GM19351 (cell line): ENCODE data around the gene LITAF.
"Not testable (repeated sequence)": the region's sequence is repeated elsewhere in the genome, so short reads cannot be mapped to it uniquely, and the experiment has no call there.

ENCODE experiments used
- ATAC-seq: cut with Tn5 transposase; IDR thresholded peaks from one replicate; pipeline ENCODE4 v1.9.1; 2021; ENCODE audit warnings: mild to moderate bottlenecking, moderate library complexity; ENCODE audit not compliant: unreplicated experiment

LITAF gene

GRCh38 chr16:11601911-11602310, 15.2 kb upstream of the LITAF start:
- no peak for ATAC-seq

GRCh38 chr16:11601425-11601824, 14.7 kb upstream of the LITAF start:
- ATAC-seq, result no peak

- ATAC-seq, result no peak
Measured at GRCh38 chr16:11599579-11599978, 12.9 kb upstream of the LITAF start.

GRCh38 chr16:11597235-11598095, 10.7 kb upstream of the LITAF start:
- no peak for ATAC-seq

GRCh38 chr16:11596572-11597226, 10.0 kb upstream of the LITAF start:
- no peak for ATAC-seq

GRCh38 chr16:11593581-11593980, 6.9 kb upstream of the LITAF start:
- ATAC-seq, result no peak

GRCh38 chr16:11593076-11593475, 6.4 kb upstream of the LITAF start:
- not testable (repeated sequence) for ATAC-seq

- ATAC-seq, result not testable (repeated sequence)
Measured at GRCh38 chr16:11591630-11592029, 4.9 kb upstream of the LITAF start.

GRCh38 chr16:11589198-11589550, 2.5 kb upstream of the LITAF start:
- ATAC-seq, result no peak

- no peak for ATAC-seq
Measured at GRCh38 chr16:11588321-11589197, 1.8 kb upstream of the LITAF start.

GRCh38 chr16:11587643-11588247, 1.0 kb upstream of the LITAF start:
- ATAC-seq, result no peak

GRCh38 chr16:11586378-11586855, 302 bp downstream of the LITAF start:
- ATAC-seq, result peak; percentile 17

GRCh38 chr16:11585460-11586377, 1.0 kb downstream of the LITAF start:
- no peak for ATAC-seq

- ATAC-seq, result no peak
Measured at GRCh38 chr16:11583889-11584565, 2.7 kb downstream of the LITAF start.

- no peak for ATAC-seq
Measured at GRCh38 chr16:11583166-11583565, 3.6 kb downstream of the LITAF start.

- ATAC-seq, result no peak
Measured at GRCh38 chr16:11582157-11582814, 4.4 kb downstream of the LITAF start.

GRCh38 chr16:11581678-11582077, 5.0 kb downstream of the LITAF start:
- ATAC-seq, result no peak

- no peak for ATAC-seq
Measured at GRCh38 chr16:11580451-11581086, 6.2 kb downstream of the LITAF start.
